Neural progenitor cell (in vitro differentiated cells): ENCODE results near the gene FPR1. TPM values are rescaled to one million over a fixed set of nuclear protein-coding genes. Genes with fewer than 3 reads are reported as not detected.

Experiments used
- DNase-seq: peaks from one replicate; pipeline ENCODE4 v3.0.0-alpha.2; 2016; ENCODE audit warnings: low spot score
- H2AFZ ChIP-seq: fragments of 200-600 bp; sonication (generic); replicated peaks from 2 replicates; pipeline ENCODE4 v1.6.1; 2016; ENCODE audit warnings: antibody characterized with exemption
- H3F3A ChIP-seq: fragments of 200-600 bp; sonication (generic); 2 replicates; pipeline ENCODE4 v1.6.1; 2016; ENCODE audit warnings: antibody characterized with exemption, low read depth
- H3K27ac ChIP-seq: fragments of 200-600 bp; sonication (generic); 2 replicates; pipeline ENCODE4 v1.5.1; 2016; ENCODE audit warnings: mild to moderate bottlenecking
- H3K27me3 ChIP-seq: fragments of 200-600 bp; sonication (generic); 2 replicates; pipeline ENCODE4 v1.6.1; 2016; ENCODE audit warnings: mild to moderate bottlenecking, moderate library complexity
- H3K36me3 ChIP-seq: fragments of 200-600 bp; sonication (generic); 2 replicates; pipeline ENCODE4 v1.5.1; 2016
- H3K4me1 ChIP-seq: fragments of 200-600 bp; sonication (generic); 2 replicates; pipeline ENCODE4 v1.6.1; 2016; ENCODE audit warnings: mixed run types
- H3K4me2 ChIP-seq: fragments of 200-600 bp; sonication (generic); 2 replicates; pipeline ENCODE4 v1.6.1; 2016
- H3K4me3 ChIP-seq: fragments of 200-600 bp; sonication (generic); 2 replicates; pipeline ENCODE4 v1.5.1; 2016
- H3K79me2 ChIP-seq: fragments of 200-600 bp; sonication (generic); 2 replicates; pipeline ENCODE4 v1.6.1; 2016; ENCODE audit warnings: low read depth
- H3K9ac ChIP-seq: fragments of 200-600 bp; sonication (generic); 2 replicates; pipeline ENCODE4 v1.6.1; 2016
- H3K9me3 ChIP-seq: fragments of 200-600 bp; sonication (generic); 2 replicates; pipeline ENCODE4 v1.5.1; 2016; ENCODE audit warnings: low read depth
- H4K20me1 ChIP-seq: fragments of 200-600 bp; sonication (generic); 2 replicates; pipeline ENCODE4 v1.6.1; 2016; ENCODE audit warnings: low read depth
- H3K27ac Mint-ChIP-seq: 3 replicates; pipeline ENCODE4 v1.8.0; 2021; ENCODE audit warnings: mixed read lengths
- H3K27me3 Mint-ChIP-seq: 2 replicates; pipeline ENCODE4 v1.8.0; 2022; ENCODE audit warnings: low read depth, mild to moderate bottlenecking, inconsistent platforms, moderate library complexity, mixed read lengths; ENCODE audit not compliant: insufficient read depth
- H3K36me3 Mint-ChIP-seq: 3 replicates; pipeline ENCODE4 v1.8.0; 2021; ENCODE audit warnings: mixed read lengths
- H3K4me1 Mint-ChIP-seq: 3 replicates; pipeline ENCODE4 v1.8.0; 2021; ENCODE audit warnings: mixed read lengths
- H3K4me3 Mint-ChIP-seq: 3 replicates; pipeline ENCODE4 v1.8.0; 2021; ENCODE audit warnings: mild to moderate bottlenecking, moderate library complexity, mixed read lengths
- H3K9me3 Mint-ChIP-seq: 3 replicates; pipeline ENCODE4 v1.8.0; 2020; ENCODE audit warnings: mixed read lengths
- EZH2 ChIP-seq: fragments of 200-600 bp; sonication (generic); IDR thresholded peaks from 2 replicates; pipeline ENCODE4 v1.6.1; 2017; ENCODE audit warnings: antibody characterized with exemption, mild to moderate bottlenecking, moderate library complexity
- EZH2phosphoT487 ChIP-seq: fragments of 200-600 bp; sonication (generic); IDR thresholded peaks from 2 replicates; pipeline ENCODE4 v1.6.1; 2017; ENCODE audit warnings: antibody characterized with exemption
- total RNA-seq: library from RNA; depleted of rRNA; stranded (reverse); fragments of >200 nt; gene quantifications from 2 replicates; pipeline ENCODE4 v1.2.3, GENCODE V29; 2015; ENCODE audit warnings: low replicate concordance
- TF ChIP-seq, protein P1 (sequence below): fragments of 200-600 bp; sonication (generic); IDR thresholded peaks from 2 replicates; pipeline ENCODE4 v1.5.1; 2017; ENCODE audit warnings: antibody characterized with exemption, mild to moderate bottlenecking

Gene FPR1
- total RNA-seq, 1 donor from 2014 or later: not detected

DNA sequence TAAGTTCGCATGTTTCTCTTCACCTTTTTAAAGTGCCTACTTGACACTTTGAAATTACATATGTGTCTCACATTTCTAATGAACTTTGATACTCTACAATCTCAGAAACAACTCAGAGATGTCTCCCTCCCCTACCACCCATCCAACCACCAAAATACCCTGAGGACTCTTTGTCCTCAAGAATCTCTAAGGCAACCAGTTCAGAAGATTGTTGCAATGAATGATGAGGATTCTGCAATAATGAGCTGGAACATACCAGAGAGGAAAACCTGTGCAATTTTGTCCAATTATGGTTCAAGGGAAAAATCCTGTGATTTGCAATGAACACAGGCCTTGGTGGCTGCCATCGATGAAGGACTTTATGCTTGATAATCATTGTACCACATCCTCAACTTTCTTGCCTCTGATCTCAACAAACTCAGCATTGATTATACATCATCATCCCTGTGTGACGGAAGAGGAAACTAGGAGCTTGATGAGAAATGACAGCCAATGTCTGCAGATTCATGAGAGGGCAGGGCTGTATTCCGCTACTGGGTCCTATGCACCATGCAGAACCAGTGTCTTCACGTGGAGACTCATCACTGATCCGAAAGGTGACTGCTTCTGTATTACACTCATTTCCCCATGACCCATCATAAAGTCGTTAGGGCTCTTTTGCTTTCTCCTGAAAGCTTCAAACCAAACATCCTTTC lies 1.1 kb downstream of the FPR1 start:
- H3K4me1 ChIP-seq: no peaks in the 10 kb centered on the region
- H3K27ac ChIP-seq: no peak overlapping the region
- H3K27me3 ChIP-seq: no peaks in the 10 kb centered on the region
- H3K36me3 ChIP-seq: no peaks in the 10 kb centered on the region
- no peak overlapping the region for H3K9ac ChIP-seq
- DNase-seq: no peak
- H3K4me1 Mint-ChIP-seq: no peaks in the 10 kb centered on the region
- no peaks in the 10 kb centered on the region for H3K36me3 Mint-ChIP-seq
- TF ChIP-seq EZH2 (no peak), EZH2phosphoT487 (no peak)
- TF ChIP-seq, protein P1, sequence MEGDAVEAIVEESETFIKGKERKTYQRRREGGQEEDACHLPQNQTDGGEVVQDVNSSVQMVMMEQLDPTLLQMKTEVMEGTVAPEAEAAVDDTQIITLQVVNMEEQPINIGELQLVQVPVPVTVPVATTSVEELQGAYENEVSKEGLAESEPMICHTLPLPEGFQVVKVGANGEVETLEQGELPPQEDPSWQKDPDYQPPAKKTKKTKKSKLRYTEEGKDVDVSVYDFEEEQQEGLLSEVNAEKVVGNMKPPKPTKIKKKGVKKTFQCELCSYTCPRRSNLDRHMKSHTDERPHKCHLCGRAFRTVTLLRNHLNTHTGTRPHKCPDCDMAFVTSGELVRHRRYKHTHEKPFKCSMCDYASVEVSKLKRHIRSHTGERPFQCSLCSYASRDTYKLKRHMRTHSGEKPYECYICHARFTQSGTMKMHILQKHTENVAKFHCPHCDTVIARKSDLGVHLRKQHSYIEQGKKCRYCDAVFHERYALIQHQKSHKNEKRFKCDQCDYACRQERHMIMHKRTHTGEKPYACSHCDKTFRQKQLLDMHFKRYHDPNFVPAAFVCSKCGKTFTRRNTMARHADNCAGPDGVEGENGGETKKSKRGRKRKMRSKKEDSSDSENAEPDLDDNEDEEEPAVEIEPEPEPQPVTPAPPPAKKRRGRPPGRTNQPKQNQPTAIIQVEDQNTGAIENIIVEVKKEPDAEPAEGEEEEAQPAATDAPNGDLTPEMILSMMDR: no peak
- no peak overlapping the region for H3K4me3 Mint-ChIP-seq
- no peaks in the 10 kb centered on the region for H3K9me3 ChIP-seq
- no peaks in the 10 kb centered on the region for H3F3A ChIP-seq
- H2AFZ ChIP-seq: no peak overlapping the region
- no peak overlapping the region for H3K27ac Mint-ChIP-seq
- peaks cover 2% of the 10 kb centered on the region for H3K27me3 Mint-ChIP-seq
- H3K9me3 Mint-ChIP-seq: peaks cover 21% of the 10 kb centered on the region
- no peaks in the 10 kb centered on the region for H4K20me1 ChIP-seq
- no peak overlapping the region for H3K4me3 ChIP-seq
- no peak overlapping the region for H3K4me2 ChIP-seq
- no peaks in the 10 kb centered on the region for H3K79me2 ChIP-seq

DNA sequence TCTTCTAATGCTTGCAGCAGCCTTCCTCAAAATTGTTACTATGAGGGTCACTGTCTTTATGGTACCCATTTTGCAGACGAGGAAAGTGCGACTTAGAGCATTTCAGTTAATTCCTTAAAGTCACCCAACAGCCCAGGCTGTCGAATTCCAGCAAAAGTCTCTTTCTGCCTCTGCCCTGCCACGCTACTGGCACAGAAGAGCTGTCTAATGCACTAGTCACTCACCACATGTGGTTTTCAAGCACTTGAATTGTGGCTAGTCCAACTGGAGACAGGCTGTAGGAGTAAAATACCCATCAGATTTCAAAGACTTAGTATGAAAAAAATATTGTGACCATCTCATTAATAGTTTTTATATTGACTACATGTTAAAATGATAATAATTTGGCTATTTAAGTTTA lies 1.7 kb downstream of the FPR1 start:
- H3K27me3 Mint-ChIP-seq: no peaks in the 10 kb centered on the region
- Histone ChIP-seq H4K20me1 (no peaks in the 10 kb centered on the region), H3K9me3 (no peaks in the 10 kb centered on the region), H3F3A (no peaks in the 10 kb centered on the region), H2AFZ (no peak overlapping the region), H3K27me3 (no peaks in the 10 kb centered on the region), H3K79me2 (no peaks in the 10 kb centered on the region), H3K9ac (no peak overlapping the region), H3K27ac (no peak overlapping the region), H3K4me3 (no peak overlapping the region), H3K4me2 (no peak overlapping the region), H3K4me1 (no peaks in the 10 kb centered on the region), H3K36me3 (no peaks in the 10 kb centered on the region)
- TF ChIP-seq EZH2 (no peak), EZH2phosphoT487 (no peak)
- TF ChIP-seq, protein P1: no peak
- no peak overlapping the region for H3K4me3 Mint-ChIP-seq
- H3K36me3 Mint-ChIP-seq: no peaks in the 10 kb centered on the region
- no peak for DNase-seq
- no peak overlapping the region for H3K27ac Mint-ChIP-seq
- peaks cover 21% of the 10 kb centered on the region for H3K9me3 Mint-ChIP-seq
- no peaks in the 10 kb centered on the region for H3K4me1 Mint-ChIP-seq

DNA sequence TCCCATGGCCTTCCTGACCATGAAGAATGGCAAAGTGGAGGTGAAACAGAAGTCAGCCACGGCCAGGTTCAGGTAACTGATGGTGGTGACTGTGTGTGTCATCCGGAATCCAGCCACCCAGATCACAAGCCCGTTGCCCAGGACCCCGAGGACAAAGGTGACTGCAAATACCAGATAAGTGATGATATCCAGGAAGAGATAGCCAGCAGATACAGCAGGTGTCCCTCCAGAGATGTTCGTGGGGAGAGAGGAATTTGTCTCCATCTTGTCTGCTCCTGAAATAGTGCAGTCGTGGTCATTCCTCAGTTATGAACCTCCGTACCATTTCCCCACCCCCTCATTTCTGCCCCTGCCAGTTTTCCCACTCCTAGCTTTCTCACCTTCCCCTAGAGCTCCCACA lies 4.9 kb downstream of the FPR1 start:
- DNase-seq: no peak
- H2AFZ ChIP-seq: no peak overlapping the region
- TF ChIP-seq EZH2 (no peak), EZH2phosphoT487 (no peak)
- TF ChIP-seq, protein P1: no peak
- H3K27ac ChIP-seq: no peak overlapping the region
- peaks cover 1% of the 10 kb centered on the region for H3K9me3 ChIP-seq
- no peaks in the 10 kb centered on the region for H3K36me3 ChIP-seq
- H3K4me1 ChIP-seq: no peaks in the 10 kb centered on the region
- peaks cover 21% of the 10 kb centered on the region for H3K9me3 Mint-ChIP-seq
- H3K36me3 Mint-ChIP-seq: no peaks in the 10 kb centered on the region
- no peaks in the 10 kb centered on the region for H3K27me3 ChIP-seq
- H3K27me3 Mint-ChIP-seq: no peaks in the 10 kb centered on the region
- H3K4me3 ChIP-seq: no peak overlapping the region
- no peaks in the 10 kb centered on the region for H3K79me2 ChIP-seq
- no peaks in the 10 kb centered on the region for H3K4me1 Mint-ChIP-seq
- no peak overlapping the region for H3K9ac ChIP-seq
- no peaks in the 10 kb centered on the region for H4K20me1 ChIP-seq
- no peak overlapping the region for H3K27ac Mint-ChIP-seq
- H3K4me3 Mint-ChIP-seq: no peak overlapping the region
- no peak overlapping the region for H3K4me2 ChIP-seq
- H3F3A ChIP-seq: no peaks in the 10 kb centered on the region
